ENCODE measurements around the gene TTLL5. TPM values are rescaled to one million over a fixed set of nuclear protein-coding genes. Genes with fewer than 3 reads are reported as not detected.

Gene TTLL5
- total RNA-seq, 2 experiments from 2014 or later: 19.8 to 26.4 TPM

GRCh38 chr14:75752907-75753594, 92.0 kb downstream of the TTLL5 start:
- peaks cover 65% of the 10 kb centered on the region for H3K36me3 Mint-ChIP-seq (ENCODE audit: low read depth)
- ChIA-PET POLR2A (no interaction called here), CTCF (no interaction called here)
- no peaks in the 10 kb centered on the region for H3K4me1 Mint-ChIP-seq (ENCODE audit: low read depth)
- H3K4me3 Mint-ChIP-seq: no peak overlapping the region
- no peaks in the 10 kb centered on the region for H3K9me3 Mint-ChIP-seq
- intact Hi-C loops (cut with DNase I, micrococcal nuclease): no loop called here
- DNase-seq (no peak), ATAC-seq (ENCODE audit: poor library complexity) (no peak)
- peaks cover 18% of the 10 kb centered on the region for H3K36me3 ChIP-seq (ENCODE audit: insufficient read depth, low read length)
- no peaks in the 10 kb centered on the region for H3K9me3 ChIP-seq (ENCODE audit: control insufficient read depth in 1 of 2, insufficient read depth in 1 of 2, low read length in 2 of 2)
- H3K27ac ChIP-seq (ENCODE audit: low read depth in 1 of 2, low read length in 2 of 2): no peak overlapping the region
- H3K27me3 ChIP-seq (ENCODE audit: control insufficient read depth in 1 of 2, insufficient read depth in 2 of 2, low read length in 2 of 2): no peaks in the 10 kb centered on the region
- no peaks in the 10 kb centered on the region for H3K27me3 Mint-ChIP-seq
- H3K27ac Mint-ChIP-seq: no peak overlapping the region
- no peak overlapping the region for H3K4me3 ChIP-seq (ENCODE audit: low read length)
- no peaks in the 10 kb centered on the region for H3K4me1 ChIP-seq (ENCODE audit: insufficient read depth, low read length)
- TF ChIP-seq CTCF (IDR thresholded peaks at IDR 0.05): no peak

- CTCF ChIA-PET: no interaction called here
- POLR2A ChIA-PET: no interaction called here
- H3K27me3 ChIP-seq (ENCODE audit: control insufficient read depth in 1 of 2, insufficient read depth in 2 of 2, low read length in 2 of 2): no peaks in the 10 kb centered on the region
- no peak overlapping the region for H3K27ac Mint-ChIP-seq
- no peaks in the 10 kb centered on the region for H3K9me3 Mint-ChIP-seq
- H3K27me3 Mint-ChIP-seq: no peaks in the 10 kb centered on the region
- H3K36me3 Mint-ChIP-seq (ENCODE audit: low read depth): peaks cover 59% of the 10 kb centered on the region
- no peaks in the 10 kb centered on the region for H3K4me1 ChIP-seq (ENCODE audit: insufficient read depth, low read length)
- no peak overlapping the region for H3K4me3 Mint-ChIP-seq
- no peak for TF ChIP-seq CTCF (IDR thresholded peaks at IDR 0.05)
- H3K36me3 ChIP-seq (ENCODE audit: insufficient read depth, low read length): peaks cover 15% of the 10 kb centered on the region
- no peak overlapping the region for H3K27ac ChIP-seq (ENCODE audit: low read depth in 1 of 2, low read length in 2 of 2)
- ATAC-seq (ENCODE audit: poor library complexity): no peak
- no peak for DNase-seq
- intact Hi-C loops (cut with DNase I, micrococcal nuclease): no loop called here
- no peaks in the 10 kb centered on the region for H3K4me1 Mint-ChIP-seq (ENCODE audit: low read depth)
- H3K4me3 ChIP-seq (ENCODE audit: low read length): no peak overlapping the region
- H3K9me3 ChIP-seq (ENCODE audit: control insufficient read depth in 1 of 2, insufficient read depth in 1 of 2, low read length in 2 of 2): no peaks in the 10 kb centered on the region
Measured at GRCh38 chr14:75753696-75754095, 92.7 kb downstream of the TTLL5 start.

GRCh38 chr14:75757644-75758402, 96.8 kb downstream of the TTLL5 start:
- Mint-ChIP-seq H3K27ac (no peak overlapping the region), H3K36me3 (ENCODE audit: low read depth) (peaks cover 39% of the 10 kb centered on the region), H3K27me3 (no peaks in the 10 kb centered on the region), H3K9me3 (no peaks in the 10 kb centered on the region), H3K4me3 (no peak overlapping the region), H3K4me1 (ENCODE audit: low read depth) (no peaks in the 10 kb centered on the region)
- ATAC-seq (ENCODE audit: poor library complexity) (no peak), DNase-seq (peak in 1 of 14 experiments; percentile 4)
- Histone ChIP-seq H3K27ac (ENCODE audit: low read depth in 1 of 2, low read length in 2 of 2) (no peak overlapping the region), H3K4me1 (ENCODE audit: insufficient read depth, low read length) (no peaks in the 10 kb centered on the region), H3K9me3 (ENCODE audit: control insufficient read depth in 1 of 2, insufficient read depth in 1 of 2, low read length in 2 of 2) (no peaks in the 10 kb centered on the region), H3K36me3 (ENCODE audit: insufficient read depth, low read length) (no peaks in the 10 kb centered on the region), H3K27me3 (ENCODE audit: control insufficient read depth in 1 of 2, insufficient read depth in 2 of 2, low read length in 2 of 2) (no peaks in the 10 kb centered on the region), H3K4me3 (ENCODE audit: low read length) (no peak overlapping the region)
- no peak for TF ChIP-seq CTCF (IDR thresholded peaks at IDR 0.05)
- CTCF ChIA-PET: interaction anchor here (1.5 to 1.9 kb wide), 2 partner anchors 12 to 20 kb away, joined by 4 read pairs; no protein-coding TSS in a partner anchor
- POLR2A ChIA-PET: no interaction called here
- intact Hi-C loops (cut with DNase I, micrococcal nuclease): no loop called here

Data from CD4-positive, alpha-beta T cell (primary cell).